Dendritic cell treated with granulocyte-macrophage colony-stimulating factor and Interleukin-4, amounts not matched to agents 40 ng/mL and 50 ng/mL, for 4 days (primary cell): ENCODE data around the gene FBN2.
"Not testable (repeated sequence)": the region's sequence is repeated elsewhere in the genome, so short reads cannot be mapped to it uniquely, and the experiment has no call there.

Source experiments
- H3K27ac Mint-ChIP-seq: one replicate; pipeline ENCODE4 v1.8.0; 2022; ENCODE audit warnings: mild to moderate bottlenecking, mixed read lengths
- H3K27me3 Mint-ChIP-seq: one replicate; pipeline ENCODE4 v1.8.0; 2022; ENCODE audit warnings: mild to moderate bottlenecking, mixed read lengths
- H3K36me3 Mint-ChIP-seq: one replicate; pipeline ENCODE4 v1.8.0; 2022; ENCODE audit warnings: low read depth, mixed read lengths
- H3K4me1 Mint-ChIP-seq: one replicate; pipeline ENCODE4 v1.8.0; 2022; ENCODE audit warnings: low read depth, mixed read lengths
- H3K4me3 Mint-ChIP-seq: one replicate; pipeline ENCODE4 v1.8.0; 2022; ENCODE audit warnings: mild to moderate bottlenecking, moderate library complexity, mixed read lengths
- H3K9me3 Mint-ChIP-seq: one replicate; pipeline ENCODE4 v1.8.0; 2022; ENCODE audit warnings: mixed read lengths
- intact Hi-C: fragments of 100-400 bp; cut with micrococcal nuclease; formaldehyde crosslinking; loops from one replicate; pipeline ENCODE4 v1.15.0; 2022

FBN2 gene

GRCh38 chr5:128338649-128339048 lies 199.4 kb downstream of the FBN2 start:
- Mint-ChIP-seq H3K27ac (no peak overlapping the region), H3K4me1 (peaks cover 23% of the 10 kb centered on the region), H3K4me3 (no peak overlapping the region), H3K36me3 (peaks cover 27% of the 10 kb centered on the region), H3K27me3 (no peaks in the 10 kb centered on the region), H3K9me3 (no peaks in the 10 kb centered on the region)
- intact Hi-C loops = no loop called here

GRCh38 chr5:128335339-128335738 lies 202.7 kb downstream of the FBN2 start:
- Mint-ChIP-seq H3K9me3 (peaks cover 7% of the 10 kb centered on the region), H3K27me3 (no peaks in the 10 kb centered on the region), H3K27ac (no peak overlapping the region), H3K4me3 (no peak overlapping the region), H3K36me3 (peaks cover 37% of the 10 kb centered on the region), H3K4me1 (peaks cover 1% of the 10 kb centered on the region)
- intact Hi-C loops = no loop called here

GRCh38 chr5:128334010-128334716 lies 203.9 kb downstream of the FBN2 start:
- intact Hi-C loops = no loop called here
- Mint-ChIP-seq H3K4me1 (no peaks in the 10 kb centered on the region), H3K27me3 (no peaks in the 10 kb centered on the region), H3K27ac (no peak overlapping the region), H3K4me3 (no peak overlapping the region), H3K9me3 (peaks cover 7% of the 10 kb centered on the region), H3K36me3 (peaks cover 37% of the 10 kb centered on the region)

GRCh38 chr5:128331261-128331660 lies 206.8 kb downstream of the FBN2 start:
- no peak overlapping the region for H3K27ac Mint-ChIP-seq
- H3K4me3 Mint-ChIP-seq = no peak overlapping the region
- intact Hi-C loops = no loop called here
- peaks cover 34% of the 10 kb centered on the region for H3K36me3 Mint-ChIP-seq
- peaks cover 12% of the 10 kb centered on the region for H3K9me3 Mint-ChIP-seq
- no peaks in the 10 kb centered on the region for H3K27me3 Mint-ChIP-seq
- no peaks in the 10 kb centered on the region for H3K4me1 Mint-ChIP-seq

- no peak overlapping the region for H3K4me3 Mint-ChIP-seq
- H3K9me3 Mint-ChIP-seq = peaks cover 26% of the 10 kb centered on the region
- peaks cover 23% of the 10 kb centered on the region for H3K36me3 Mint-ChIP-seq
- no peak overlapping the region for H3K27ac Mint-ChIP-seq
- H3K27me3 Mint-ChIP-seq = no peaks in the 10 kb centered on the region
- intact Hi-C loops = no loop called here
- H3K4me1 Mint-ChIP-seq = no peaks in the 10 kb centered on the region
Measured at GRCh38 chr5:128329386-128329939, 208.6 kb downstream of the FBN2 start.

- no peak overlapping the region for H3K4me3 Mint-ChIP-seq
- peaks cover 16% of the 10 kb centered on the region for H3K36me3 Mint-ChIP-seq
- H3K27ac Mint-ChIP-seq = no peak overlapping the region
- no peaks in the 10 kb centered on the region for H3K4me1 Mint-ChIP-seq
- H3K9me3 Mint-ChIP-seq = peaks cover 35% of the 10 kb centered on the region
- H3K27me3 Mint-ChIP-seq = no peaks in the 10 kb centered on the region
- intact Hi-C loops = no loop called here
Measured at GRCh38 chr5:128328446-128328845, 209.6 kb downstream of the FBN2 start.

- Mint-ChIP-seq H3K27ac (no peak overlapping the region), H3K4me3 (no peak overlapping the region), H3K9me3 (peaks cover 35% of the 10 kb centered on the region), H3K36me3 (peaks cover 16% of the 10 kb centered on the region), H3K4me1 (no peaks in the 10 kb centered on the region), H3K27me3 (no peaks in the 10 kb centered on the region)
- intact Hi-C loops = no loop called here
Measured at GRCh38 chr5:128328007-128328406, 210.0 kb downstream of the FBN2 start.

GRCh38 chr5:128321418-128321817 lies 216.6 kb downstream of the FBN2 start:
- H3K27ac Mint-ChIP-seq, H3K4me3 Mint-ChIP-seq, H3K27me3 Mint-ChIP-seq, intact Hi-C loops, H3K4me1 Mint-ChIP-seq, H3K36me3 Mint-ChIP-seq: not testable (repeated sequence)
- peaks cover 24% of the 10 kb centered on the region for H3K9me3 Mint-ChIP-seq

- Mint-ChIP-seq H3K36me3 (no peaks in the 10 kb centered on the region), H3K27ac (no peak overlapping the region), H3K27me3 (no peaks in the 10 kb centered on the region), H3K9me3 (peaks cover under 1% of the 10 kb centered on the region), H3K4me3 (no peak overlapping the region), H3K4me1 (no peaks in the 10 kb centered on the region)
- intact Hi-C loops = no loop called here
Measured at GRCh38 chr5:128318691-128319090, 219.4 kb downstream of the FBN2 start.

GRCh38 chr5:128317481-128317880 lies 220.6 kb downstream of the FBN2 start:
- intact Hi-C loops = no loop called here
- H3K27ac Mint-ChIP-seq = no peak overlapping the region
- H3K4me3 Mint-ChIP-seq = no peak overlapping the region

GRCh38 chr5:128315671-128316070 lies 222.4 kb downstream of the FBN2 start:
- intact Hi-C loops = no loop called here
- Mint-ChIP-seq H3K9me3 (no peaks in the 10 kb centered on the region), H3K4me3 (no peak overlapping the region), H3K36me3 (no peaks in the 10 kb centered on the region), H3K27me3 (no peaks in the 10 kb centered on the region), H3K4me1 (no peaks in the 10 kb centered on the region), H3K27ac (no peak overlapping the region)

More at GRCh38 chr5:128317481-128317880, 220.6 kb downstream of the FBN2 start:
- H3K27me3 Mint-ChIP-seq = no peaks in the 10 kb centered on the region
- no peaks in the 10 kb centered on the region for H3K4me1 Mint-ChIP-seq
- no peaks in the 10 kb centered on the region for H3K36me3 Mint-ChIP-seq
- no peaks in the 10 kb centered on the region for H3K9me3 Mint-ChIP-seq

GRCh38 chr5:128305341-128305740 lies 232.7 kb downstream of the FBN2 start:
- no peaks in the 10 kb centered on the region for H3K4me1 Mint-ChIP-seq
- no peak overlapping the region for H3K27ac Mint-ChIP-seq
- no peaks in the 10 kb centered on the region for H3K27me3 Mint-ChIP-seq
- no peaks in the 10 kb centered on the region for H3K9me3 Mint-ChIP-seq
- intact Hi-C loops = no loop called here
- no peak overlapping the region for H3K4me3 Mint-ChIP-seq
- peaks cover 7% of the 10 kb centered on the region for H3K36me3 Mint-ChIP-seq

GRCh38 chr5:128304791-128305190 lies 233.3 kb downstream of the FBN2 start:
- Mint-ChIP-seq H3K4me3 (no peak overlapping the region), H3K9me3 (no peaks in the 10 kb centered on the region), H3K36me3 (peaks cover 12% of the 10 kb centered on the region), H3K27me3 (no peaks in the 10 kb centered on the region), H3K4me1 (no peaks in the 10 kb centered on the region), H3K27ac (no peak overlapping the region)
- intact Hi-C loops = no loop called here

GRCh38 chr5:128304088-128304487 lies 234.0 kb downstream of the FBN2 start:
- no peaks in the 10 kb centered on the region for H3K27me3 Mint-ChIP-seq
- no peak overlapping the region for H3K27ac Mint-ChIP-seq
- peaks cover 19% of the 10 kb centered on the region for H3K36me3 Mint-ChIP-seq
- no peak overlapping the region for H3K4me3 Mint-ChIP-seq
- no peaks in the 10 kb centered on the region for H3K4me1 Mint-ChIP-seq
- H3K9me3 Mint-ChIP-seq = no peaks in the 10 kb centered on the region
- intact Hi-C loops = no loop called here

- Mint-ChIP-seq H3K4me3 (no peak overlapping the region), H3K27me3 (no peaks in the 10 kb centered on the region), H3K36me3 (peaks cover 19% of the 10 kb centered on the region), H3K4me1 (no peaks in the 10 kb centered on the region), H3K9me3 (no peaks in the 10 kb centered on the region), H3K27ac (no peak overlapping the region)
- intact Hi-C loops = no loop called here
Measured at GRCh38 chr5:128303593-128303992, 234.5 kb downstream of the FBN2 start.
